B cell (primary cell): ENCODE results near the gene PBX2. TPM values are rescaled to one million over a fixed set of nuclear protein-coding genes. Genes with fewer than 3 reads are reported as not detected.
"Not testable (repeated sequence)": the region's sequence is repeated elsewhere in the genome, so short reads cannot be mapped to it uniquely, and the experiment has no call there.

Experiments
- ATAC-seq: fragments of 200-7000 bp; cut with Tn5 transposase; one replicate; pipeline ENCODE4 v1.10.0; 2021; ENCODE audit warnings: low read depth, mild to moderate bottlenecking, moderate number of reproducible peaks, moderate library complexity
- CTCF ChIA-PET: fragments of 350-600 bp; sonication (Branson Sonifier 250); formaldehyde crosslinking; loops from one replicate; lab custom pipeline; 2021; ENCODE audit warnings: antibody characterized with exemption, inconsistent platforms; lab: Charles Lee
- POLR2A ChIA-PET: fragments of 350-600 bp; sonication (Branson Sonifier 250); formaldehyde crosslinking; loops from one replicate; lab custom pipeline; 2021; ENCODE audit warnings: antibody characterized with exemption; lab: Charles Lee
- DNase-seq: peaks from one replicate; pipeline ENCODE4 v3.0.0; 2013
- H2AFZ ChIP-seq: 2 replicates; pipeline ENCODE4 v1.6.1; 2012; ENCODE audit warnings: mild to moderate bottlenecking, low read depth, low read length; ENCODE audit not compliant: insufficient read depth, poor library complexity, severe bottlenecking
- H3K27ac ChIP-seq, 2 donors: 1 replicate in 1 of 2; 2 replicates in 1 of 2; pipeline ENCODE4 v1.5.1; 2012 to 2013; ENCODE audit warnings: low read length in 2 of 2, mild to moderate bottlenecking in 2 of 2, moderate library complexity in 1 of 2
- H3K27me3 ChIP-seq, 4 experiments: fragments of 200-600 bp in 1 of 4; sonication (generic) in 1 of 4; replicated peaks in 1 of 4; 1 replicate in 2 of 4; 2 replicates in 2 of 4; pipeline versions ENCODE4 v1.6.1 to v1.7.0; 2013 to 2016; ENCODE audit warnings: low read length in 3 of 4, mild to moderate bottlenecking in 2 of 4, mixed read lengths in 1 of 4, moderate library complexity in 1 of 4; ENCODE audit not compliant: insufficient read depth in 4 of 4, control insufficient read depth in 3 of 4; ENCODE audit errors: control extremely low read depth in 1 of 4
- H3K36me3 ChIP-seq, 2 experiments: replicated peaks in 1 of 2; 1 replicate in 1 of 2; 2 replicates in 1 of 2; pipeline versions ENCODE4 v1.6.1 to v1.7.1; 2013; ENCODE audit warnings: low read length in 1 of 2; ENCODE audit not compliant: insufficient read depth in 2 of 2, control insufficient read depth in 1 of 2; ENCODE audit errors: control extremely low read depth in 1 of 2, extremely low read depth in 1 of 2
- H3K4me1 ChIP-seq, 2 donors: fragments of 200-600 bp in 1 of 2; sonication (generic) in 1 of 2; 1 replicate in 1 of 2; 2 replicates in 1 of 2; pipeline versions ENCODE4 v1.5.1 to v1.6.1; 2013 to 2017; ENCODE audit warnings: low read length in 2 of 2; ENCODE audit not compliant: control insufficient read depth in 2 of 2, insufficient read depth in 2 of 2
- H3K4me2 ChIP-seq: replicated peaks from 2 replicates; pipeline ENCODE3; 2012; ENCODE audit warnings: mild to moderate bottlenecking, low read depth, low read length; ENCODE audit not compliant: poor library complexity, severe bottlenecking
- H3K4me3 ChIP-seq, 5 experiments: fragments of 200-600 bp in 1 of 5; sonication (generic) in 1 of 5; 1 replicate in 3 of 5; 2 replicates in 2 of 5; pipeline versions ENCODE4 v1.5.1 to v1.7.0; 2011 to 2016; ENCODE audit warnings: low read length in 4 of 5, mild to moderate bottlenecking in 4 of 5, low read depth in 2 of 5, control low read depth in 1 of 5, moderate library complexity in 1 of 5; ENCODE audit not compliant: insufficient read depth in 1 of 5; ENCODE audit errors: control extremely low read depth in 1 of 5, extremely low read depth in 1 of 5
- H3K79me2 ChIP-seq: fragments of 200-600 bp; sonication (generic); one replicate; pipeline ENCODE4 v1.6.0; 2016; ENCODE audit warnings: low read length; ENCODE audit not compliant: control insufficient read depth, insufficient read depth
- H3K9ac ChIP-seq: fragments of 200-600 bp; sonication (generic); 2 replicates; pipeline ENCODE4 v1.6.1; 2017; ENCODE audit warnings: mild to moderate bottlenecking, low read length, moderate library complexity
- H3K9me3 ChIP-seq, 3 donors: one replicate each; pipeline versions ENCODE4 v1.6.1 to v1.7.1; 2013; ENCODE audit warnings: low read length in 2 of 3; ENCODE audit not compliant: control insufficient read depth in 2 of 3, insufficient read depth in 1 of 3; ENCODE audit errors: control extremely low read depth in 1 of 3
- H4K20me1 ChIP-seq: 2 replicates; pipeline ENCODE4 v1.6.0; 2012; ENCODE audit warnings: mild to moderate bottlenecking, low read length; ENCODE audit not compliant: insufficient read depth, control insufficient read depth, poor library complexity, severe bottlenecking
- H3K27ac Mint-ChIP-seq: one replicate; pipeline ENCODE4 v1.8.0; 2021; ENCODE audit warnings: mixed read lengths
- H3K27me3 Mint-ChIP-seq: one replicate; pipeline ENCODE4 v1.8.0; 2021; ENCODE audit warnings: mixed read lengths
- H3K4me1 Mint-ChIP-seq: one replicate; pipeline ENCODE4 v1.8.0; 2021; ENCODE audit warnings: mixed read lengths
- H3K4me3 Mint-ChIP-seq: one replicate; pipeline ENCODE4 v1.8.0; 2021; ENCODE audit warnings: mixed read lengths
- H3K9me3 Mint-ChIP-seq: one replicate; pipeline ENCODE4 v1.8.0; 2022; ENCODE audit warnings: mixed read lengths; ENCODE audit not compliant: insufficient read depth
- CTCF ChIP-seq: fragments of 200-600 bp; IDR thresholded peaks from one replicate; pipeline ENCODE4 v1.8.0; 2022; ENCODE audit warnings: antibody characterized with exemption, mild to moderate bottlenecking
- EZH2 ChIP-seq: IDR thresholded peaks from 2 replicates; pipeline ENCODE4 v1.6.1; 2012; ENCODE audit warnings: borderline replicate concordance, low read depth, mild to moderate bottlenecking, moderate library complexity, low read length; ENCODE audit not compliant: insufficient read depth, poor library complexity, severe bottlenecking
- WGBS: methylation state at CpG from one replicate; pipeline ENCODE4 v1.1.5; 2013; ENCODE audit warnings: missing lambda C conversion rate; ENCODE audit not compliant: insufficient coverage; 5-methylcytosine and 5-hydroxymethylcytosine counted together
- intact Hi-C: fragments of 100-400 bp; cut with micrococcal nuclease; formaldehyde crosslinking; loops from one replicate; pipeline ENCODE4 v1.10.0; 2022
- polyA plus RNA-seq: library from polyadenylated mRNA; depleted of rRNA; stranded (reverse); fragments of >200 nt; gene quantifications from 2 replicates; pipeline ENCODE4 v1.2.3, GENCODE V29; 2012
- total RNA-seq, 2 donors: library from RNA; stranded (reverse); fragments of 120-200 nt in 1 of 2; gene quantifications; 1 replicate in 1 of 2; 2 replicates in 1 of 2; pipeline versions ENCODE4 v1.2.3 to v1.2.4, GENCODE V29; 2013 to 2022

The PBX2 gene
- total and polyA plus RNA-seq, 2 donors (not counting 1 experiment from before 2014, with no cell fraction given), result 128 to 188 TPM

GRCh38 chr6:32187009-32187709 is 2.8 kb downstream of the PBX2 start:
- ATAC-seq (no peak), DNase-seq (no peak)
- Mint-ChIP-seq H3K4me3 (peak overlapping the region; percentile 52), H3K27me3 (no peaks in the 10 kb centered on the region), H3K9me3 (no peaks in the 10 kb centered on the region), H3K4me1 (peaks cover 55% of the 10 kb centered on the region), H3K27ac (peak overlapping the region; percentile 88)
- WGBS, result 21% methylated on average over 8 of the region's 12 CpGs
- Histone ChIP-seq H3K9me3 (no peaks in the 10 kb centered on the region), H3K4me1 (peaks cover 30 to 47% of the 10 kb centered on the region in 2 donors), H3K79me2 (peaks cover 62% of the 10 kb centered on the region), H3K4me2 (peak overlapping the region; percentile 19), H3K27me3 (no peaks in the 10 kb centered on the region), H2AFZ (no peak overlapping the region), H3K27ac (peak overlapping the region; percentile 33 to 51), H3K4me3 (no peak overlapping the region), H3K36me3 (peaks cover 0 to 58% of the 10 kb centered on the region in 2 experiments), H3K9ac (no peak overlapping the region), H4K20me1 (no peaks in the 10 kb centered on the region)
- POLR2A ChIA-PET, result no interaction called here
- CTCF ChIA-PET, result interaction anchor here (0.7 kb wide), 1 partner anchor 604 kb away, joined by 3 read pairs; no protein-coding TSS in a partner anchor
- intact Hi-C loops, result no loop called here
- no peak for TF ChIP-seq EZH2
- no peak for TF ChIP-seq CTCF

- H3K9me3 ChIP-seq, H3K9me3 Mint-ChIP-seq, H3K4me2 ChIP-seq, POLR2A ChIA-PET, H4K20me1 ChIP-seq, CTCF ChIA-PET, H3K9ac ChIP-seq, H3K4me3 ChIP-seq, H2AFZ ChIP-seq, ATAC-seq, DNase-seq, intact Hi-C loops, H3K27me3 ChIP-seq, H3K27me3 Mint-ChIP-seq: not testable (repeated sequence)
- Mint-ChIP-seq H3K4me3 (peak overlapping the region; percentile 8), H3K27ac (peak overlapping the region; percentile 88), H3K4me1 (peaks cover 49% of the 10 kb centered on the region)
- 82% methylated on average over 5 of the region's 10 CpGs for WGBS
- Histone ChIP-seq H3K4me1 (peaks cover 28 to 39% of the 10 kb centered on the region in 2 donors), H3K27ac (peak overlapping the region; percentile 50 to 51), H3K79me2 (peaks cover 54% of the 10 kb centered on the region), H3K36me3 (peaks cover 0 to 56% of the 10 kb centered on the region in 2 experiments)
These were observed 3.7 kb downstream of the PBX2 start for GRCh38 chr6:32186151-32186840.

GRCh38 chr6:32185681-32186131 is 4.3 kb downstream of the PBX2 start:
- not testable (repeated sequence) for H3K9ac ChIP-seq

More at GRCh38 chr6:32185681-32186131, 4.3 kb downstream of the PBX2 start:
- DNase-seq, result peak; percentile 47
- peaks cover 45% of the 10 kb centered on the region for H3K4me1 Mint-ChIP-seq
- H3K4me2 ChIP-seq, CTCF ChIA-PET, intact Hi-C loops, ATAC-seq, H3K4me3 Mint-ChIP-seq, POLR2A ChIA-PET, H3K4me3 ChIP-seq, H3K27me3 Mint-ChIP-seq, H3K9me3 ChIP-seq, H3K27me3 ChIP-seq, H2AFZ ChIP-seq, H4K20me1 ChIP-seq, H3K9me3 Mint-ChIP-seq: not testable (repeated sequence)
- Histone ChIP-seq H3K79me2 (peaks cover 48% of the 10 kb centered on the region), H3K27ac (peak overlapping the region; percentile 50 to 51), H3K36me3 (peaks cover 0 to 57% of the 10 kb centered on the region in 2 experiments), H3K4me1 (peaks cover 23 to 33% of the 10 kb centered on the region in 2 donors)
- H3K27ac Mint-ChIP-seq, result peak overlapping the region; percentile 88
- WGBS, result 100% methylated on average over 2 of the region's 11 CpGs
